ENCODE measurements around the gene ARL2BP. TPM values are rescaled to one million over a fixed set of nuclear protein-coding genes. Genes with fewer than 3 reads are reported as not detected.

ARL2BP gene
- total and polyA plus RNA-seq, 9 of the 15 experiments (the other 6 are each of a cell fraction or from before 2014, with no cell fraction given): 16.7 to 41.8 (median 27.2) TPM

DNA sequence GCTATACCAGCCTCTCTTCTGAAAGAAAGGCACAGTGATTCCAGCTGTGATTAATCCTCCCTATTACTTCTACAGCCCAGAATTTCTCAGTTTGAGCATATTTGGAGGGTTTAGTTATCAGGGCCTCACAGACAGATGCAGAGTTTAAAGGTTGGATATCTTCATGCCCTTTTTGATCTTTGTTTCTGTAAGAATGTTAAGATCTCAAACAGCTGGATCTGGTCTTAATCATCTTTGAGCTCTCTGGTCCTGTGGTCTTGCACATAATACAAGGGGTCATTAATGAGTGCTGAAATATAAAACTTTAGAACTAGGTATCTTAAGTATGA is 9.1 kb upstream of the ARL2BP start:
- FAIRE-seq (no peak), DNase-seq (ENCODE audit: extremely low read depth in 1 of 4, low spot score in 3 of 4) (no peak), ATAC-seq (no peak)
- no peaks in the 10 kb centered on the region for H3K9me3 ChIP-seq (replicated peaks; ENCODE audit: control insufficient read depth, insufficient read depth, low read depth, low read length)
- no TSS peak for BruUV-seq (replicated peaks)
- in situ Hi-C loops (cut with MboI) (no loop called here), intact Hi-C loops (cut with micrococcal nuclease) (no loop called here)
- no peaks in the 10 kb centered on the region for H3K27me3 ChIP-seq (ENCODE audit: control insufficient read depth in 2 of 2, insufficient read depth in 2 of 2, low read length in 2 of 2)
- H3K4me2 ChIP-seq (ENCODE audit: insufficient read depth, low read length): no peak overlapping the region; the same call in 1 of the 2 replicates
- H2AFZ ChIP-seq (ENCODE audit: low read depth, low read length): no peak overlapping the region
- ChIA-PET CTCF (ENCODE audit: low intra/inter-chr PET ratio) (interaction anchor here (0.6 kb wide), 1 partner anchor 16 kb away, joined by 3 read pairs; no protein-coding TSS in a partner anchor), POLR2A (interaction anchor here (0.9 kb wide), 1 partner anchor 14 kb away, joined by 3 read pairs; no protein-coding TSS in a partner anchor)
- no peaks in the 10 kb centered on the region for H3K9me1 ChIP-seq (ENCODE audit: control insufficient read depth, insufficient read depth, low read length)
- peak overlapping the region; percentile 26; the same call in 1 of the 3 replicates for H3K27ac ChIP-seq (ENCODE audit: extremely low read depth, low read depth, low read length)
- no peak overlapping the region for H3K4me3 ChIP-seq
- peaks cover 78% of the 10 kb centered on the region for H3K36me3 ChIP-seq (ENCODE audit: control insufficient read depth, insufficient read depth, low read length)
- H4K20me1 ChIP-seq (replicated peaks; ENCODE audit: control insufficient read depth, insufficient read depth, low read length): no peaks in the 10 kb centered on the region
- peaks cover 0 to 9% of the 10 kb centered on the region in 2 experiments; a peak in 2 of 5 replicates for H3K4me1 ChIP-seq (replicated peaks in 1 of 2; ENCODE audit: control insufficient read depth in 2 of 2, insufficient read depth in 2 of 2, low read length in 2 of 2)
- H3K9ac ChIP-seq (ENCODE audit: insufficient read depth in 1 of 2, low read depth in 2 of 2, low read length in 2 of 2): no peak overlapping the region
- no peaks in the 10 kb centered on the region for H3K79me2 ChIP-seq (ENCODE audit: control insufficient read depth, insufficient read depth, low read length)
- TF ChIP-seq RBFOX2 (IDR thresholded peaks at IDR 0.05; ENCODE audit: low read depth, low read length) (no peak), GABPB2 (CRISPR knock-in tag; conservative IDR thresholded peaks at IDR 0.05) (no peak), TOE1 (IDR thresholded peaks at IDR 0.05; ENCODE audit: borderline replicate concordance) (0 out of 2 replicates have a peak, but pooled peaks have one; percentile 4), TOE1 (CRISPR knock-in tag; IDR thresholded peaks at IDR 0.05; ENCODE audit: borderline replicate concordance, low read depth) (no peak), SIN3A (IDR thresholded peaks at IDR 0.05; ENCODE audit: borderline replicate concordance in 2 of 2, control insufficient read depth in 1 of 2, low read depth in 2 of 2, low read length in 2 of 2) (no peak), KDM5B (IDR thresholded peaks at IDR 0.05; ENCODE audit: insufficient replicate concordance, low read depth, low read length) (no peak), FOSL1 (tag; conservative IDR thresholded peaks at IDR 0.05) (0 out of 2 replicates have a peak, but pooled peaks have one; percentile 39), SUPT5H (IDR thresholded peaks at IDR 0.05) (no peak), FOXM1 (IDR thresholded peaks at IDR 0.05; ENCODE audit: low read depth) (0 out of 2 replicates have a peak, but pooled peaks have one; percentile 24), FOXM1 (CRISPR knock-in tag; IDR thresholded peaks at IDR 0.05; ENCODE audit: low read depth) (no peak), ZNF551 (CRISPR knock-in tag; IDR thresholded peaks at IDR 0.05) (no peak), NFE2L1 (tag; IDR thresholded peaks at IDR 0.05; ENCODE audit: borderline replicate concordance, low read depth) (no peak), CBFA2T3 (IDR thresholded peaks at IDR 0.05) (peak; percentile 23; the same call in 1 of the 2 replicates), BRCA1 (IDR thresholded peaks at IDR 0.05) (no peak), BRCA1 (CRISPR knock-in tag; IDR thresholded peaks at IDR 0.05) (no peak), KHSRP (IDR thresholded peaks at IDR 0.05) (no peak), CBFA2T2 (conservative IDR thresholded peaks at IDR 0.05) (0 out of 2 replicates have a peak, but pooled peaks have one; percentile 15), HMGXB4 (CRISPR knock-in tag; IDR thresholded peaks at IDR 0.05) (no peak)
- TF ChIP-seq, protein P1, sequence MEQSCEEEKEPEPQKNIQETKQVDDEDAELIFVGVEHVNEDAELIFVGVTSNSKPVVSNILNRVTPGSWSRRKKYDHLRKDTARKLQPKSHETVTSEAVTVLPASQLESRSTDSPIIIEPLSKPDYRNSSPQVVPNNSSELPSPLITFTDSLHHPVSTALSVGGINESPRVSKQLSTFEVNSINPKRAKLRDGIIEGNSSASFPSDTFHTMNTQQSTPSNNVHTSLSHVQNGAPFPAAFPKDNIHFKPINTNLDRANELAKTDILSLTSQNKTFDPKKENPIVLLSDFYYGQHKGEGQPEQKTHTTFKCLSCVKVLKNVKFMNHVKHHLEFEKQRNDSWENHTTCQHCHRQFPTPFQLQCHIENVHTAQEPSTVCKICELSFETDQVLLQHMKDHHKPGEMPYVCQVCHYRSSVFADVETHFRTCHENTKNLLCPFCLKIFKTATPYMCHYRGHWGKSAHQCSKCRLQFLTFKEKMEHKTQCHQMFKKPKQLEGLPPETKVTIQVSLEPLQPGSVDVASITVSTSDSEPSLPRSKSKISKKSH (CRISPR knock-in tag; IDR thresholded peaks at IDR 0.05): no peak
- TF ChIP-seq, protein P2, sequence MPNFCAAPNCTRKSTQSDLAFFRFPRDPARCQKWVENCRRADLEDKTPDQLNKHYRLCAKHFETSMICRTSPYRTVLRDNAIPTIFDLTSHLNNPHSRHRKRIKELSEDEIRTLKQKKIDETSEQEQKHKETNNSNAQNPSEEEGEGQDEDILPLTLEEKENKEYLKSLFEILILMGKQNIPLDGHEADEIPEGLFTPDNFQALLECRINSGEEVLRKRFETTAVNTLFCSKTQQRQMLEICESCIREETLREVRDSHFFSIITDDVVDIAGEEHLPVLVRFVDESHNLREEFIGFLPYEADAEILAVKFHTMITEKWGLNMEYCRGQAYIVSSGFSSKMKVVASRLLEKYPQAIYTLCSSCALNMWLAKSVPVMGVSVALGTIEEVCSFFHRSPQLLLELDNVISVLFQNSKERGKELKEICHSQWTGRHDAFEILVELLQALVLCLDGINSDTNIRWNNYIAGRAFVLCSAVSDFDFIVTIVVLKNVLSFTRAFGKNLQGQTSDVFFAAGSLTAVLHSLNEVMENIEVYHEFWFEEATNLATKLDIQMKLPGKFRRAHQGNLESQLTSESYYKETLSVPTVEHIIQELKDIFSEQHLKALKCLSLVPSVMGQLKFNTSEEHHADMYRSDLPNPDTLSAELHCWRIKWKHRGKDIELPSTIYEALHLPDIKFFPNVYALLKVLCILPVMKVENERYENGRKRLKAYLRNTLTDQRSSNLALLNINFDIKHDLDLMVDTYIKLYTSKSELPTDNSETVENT (CRISPR knock-in tag; IDR thresholded peaks at IDR 0.05): no peak

Measured in K562 (cell line).